HG02943 (cell line): ENCODE measurements around the gene ASTN2.

ENCODE experiments used
- ATAC-seq: cut with Tn5 transposase; IDR thresholded peaks from one replicate; pipeline ENCODE4 v1.9.1; 2021; ENCODE audit warnings: mild to moderate bottlenecking, low read depth, moderate library complexity; ENCODE audit not compliant: unreplicated experiment

Gene ASTN2

GRCh38 chr9:117414220-117414905, 494 bp downstream of the ASTN2 start:
- ATAC-seq = no peak

GRCh38 chr9:117413346-117414219, 1.3 kb downstream of the ASTN2 start:
- no peak for ATAC-seq

- ATAC-seq = no peak
These were observed 2.0 kb downstream of the ASTN2 start for GRCh38 chr9:117412841-117413240.

- ATAC-seq = no peak
These were observed 2.7 kb downstream of the ASTN2 start for GRCh38 chr9:117412006-117412715.

DNA sequence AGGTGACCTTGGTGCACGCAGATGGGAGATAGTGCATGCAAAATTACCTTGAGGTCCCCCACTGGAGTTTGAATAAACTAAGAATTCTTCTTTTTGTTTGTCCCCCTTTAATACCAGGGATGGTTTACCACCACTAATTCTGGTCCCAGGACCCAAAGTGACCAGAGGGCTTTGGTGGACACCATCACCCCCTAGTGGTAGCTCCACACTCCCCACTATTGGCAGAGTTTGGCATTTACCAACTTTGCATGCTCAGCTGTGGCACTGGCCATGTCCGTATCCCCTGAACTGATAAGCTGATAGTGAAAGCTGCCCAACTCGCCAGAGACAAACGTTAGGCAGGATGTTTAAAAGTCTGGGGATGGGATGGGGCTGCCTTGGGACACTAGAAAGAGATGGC, 3.3 kb downstream of the ASTN2 start:
- no peak for ATAC-seq

- no peak for ATAC-seq
These were observed 5.5 kb downstream of the ASTN2 start for GRCh38 chr9:117409321-117409720.

- ATAC-seq = no peak
These were observed 7.3 kb downstream of the ASTN2 start for GRCh38 chr9:117407436-117408022.

DNA sequence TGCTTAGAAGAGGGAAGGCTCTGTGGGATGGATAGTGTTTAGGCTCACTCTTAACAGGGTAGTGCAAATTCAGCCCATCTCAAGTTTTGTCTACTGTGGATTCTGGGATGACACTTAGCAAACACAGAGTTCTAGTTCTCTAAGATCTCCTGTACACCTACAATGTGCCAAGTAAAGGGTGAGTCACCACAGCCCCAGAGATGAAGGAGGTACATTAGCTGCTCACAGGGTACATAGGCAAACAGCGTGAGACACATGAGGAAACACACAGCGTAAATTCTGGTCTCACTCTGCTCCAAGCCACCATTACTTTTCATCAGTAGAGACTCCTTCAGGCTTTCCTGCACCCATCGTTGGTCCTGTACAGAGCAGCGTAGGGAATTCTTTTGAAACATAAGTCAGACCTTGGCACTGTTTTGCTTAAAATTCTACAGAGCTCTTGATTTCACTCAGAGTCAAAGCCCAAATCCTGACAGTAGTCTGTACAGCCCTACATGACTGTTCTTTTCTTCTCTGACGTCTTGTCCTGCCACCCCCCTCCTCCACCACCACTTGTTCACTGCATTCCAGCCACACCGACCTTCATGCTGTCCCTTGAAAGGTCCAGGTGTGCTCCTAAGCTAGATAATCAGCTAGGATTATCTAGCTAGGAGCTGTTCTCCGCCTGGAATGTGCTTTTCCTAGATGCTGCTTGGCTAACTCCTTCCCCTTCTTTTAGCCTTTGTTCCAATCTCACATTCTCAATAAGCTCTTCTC, 8.7 kb downstream of the ASTN2 start:
- ATAC-seq = no peak

DNA sequence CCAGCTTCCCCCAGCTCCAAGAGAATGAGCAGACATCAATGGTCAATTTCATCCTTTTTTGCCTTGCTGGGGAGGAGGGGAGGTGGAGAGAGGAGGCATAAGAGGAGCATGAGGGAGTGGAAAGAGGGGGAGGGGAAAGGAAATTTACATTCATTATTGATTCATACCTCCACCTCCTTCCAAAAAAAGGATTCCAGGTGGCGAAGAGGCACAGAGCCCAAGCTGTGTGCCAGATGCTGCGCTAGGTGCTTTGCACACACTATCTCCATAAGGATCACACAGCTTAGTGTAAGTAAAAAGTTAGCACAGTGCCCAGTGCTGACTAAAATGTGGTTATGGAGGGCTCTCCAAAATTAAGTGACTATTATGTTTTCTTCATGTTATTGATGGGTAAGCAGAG, 11.0 kb downstream of the ASTN2 start:
- ATAC-seq = no peak

GRCh38 chr9:117403403-117403811, 11.4 kb downstream of the ASTN2 start:
- ATAC-seq = no peak

- ATAC-seq = no peak
These were observed 14.7 kb downstream of the ASTN2 start for GRCh38 chr9:117400171-117400570.

DNA sequence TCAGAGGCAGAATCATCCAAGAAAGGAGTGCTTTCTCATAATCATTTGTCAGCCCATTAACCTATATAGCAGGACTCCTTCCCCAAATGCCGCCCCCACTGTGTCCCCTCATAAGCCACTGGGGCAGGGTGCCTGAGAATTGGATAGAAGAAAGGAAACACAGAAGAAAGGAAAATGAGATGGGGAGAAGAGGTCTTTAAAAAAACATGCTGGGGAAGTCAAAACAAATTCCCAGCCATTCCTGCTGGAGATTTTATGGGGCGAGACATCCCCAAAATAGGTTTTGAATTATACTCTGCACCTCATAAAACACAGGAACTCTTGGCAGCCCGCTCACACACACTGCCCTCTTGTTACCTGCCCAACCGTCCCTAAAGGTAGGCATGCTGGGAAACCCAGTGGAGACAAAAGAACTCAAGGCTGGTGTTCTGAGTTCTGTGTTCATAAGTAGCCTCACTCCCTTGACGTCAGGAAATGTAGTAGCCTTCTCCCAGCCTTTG, 19.7 kb downstream of the ASTN2 start:
- no peak for ATAC-seq

GRCh38 chr9:117394655-117395054, 20.2 kb downstream of the ASTN2 start:
- ATAC-seq = no peak

DNA sequence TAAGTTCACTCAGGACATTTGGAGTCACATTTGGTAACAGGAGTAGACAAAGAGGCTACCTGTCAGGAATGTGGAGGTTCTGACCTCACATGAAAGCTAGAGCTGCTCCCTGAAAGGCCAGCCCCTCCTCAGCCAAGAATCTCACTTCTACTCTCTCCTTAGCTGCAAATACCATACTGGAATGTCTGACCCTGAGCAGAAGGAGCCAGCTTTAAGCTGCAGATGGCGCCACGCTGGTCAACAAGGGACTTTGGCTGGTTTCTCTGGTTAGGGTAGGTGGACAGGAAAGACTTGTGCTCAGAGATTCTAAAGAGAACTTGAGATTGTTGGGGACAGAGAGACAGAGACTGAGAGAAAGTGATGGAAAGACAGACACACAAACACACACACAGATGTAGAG, 21.9 kb downstream of the ASTN2 start:
- no peak for ATAC-seq

DNA sequence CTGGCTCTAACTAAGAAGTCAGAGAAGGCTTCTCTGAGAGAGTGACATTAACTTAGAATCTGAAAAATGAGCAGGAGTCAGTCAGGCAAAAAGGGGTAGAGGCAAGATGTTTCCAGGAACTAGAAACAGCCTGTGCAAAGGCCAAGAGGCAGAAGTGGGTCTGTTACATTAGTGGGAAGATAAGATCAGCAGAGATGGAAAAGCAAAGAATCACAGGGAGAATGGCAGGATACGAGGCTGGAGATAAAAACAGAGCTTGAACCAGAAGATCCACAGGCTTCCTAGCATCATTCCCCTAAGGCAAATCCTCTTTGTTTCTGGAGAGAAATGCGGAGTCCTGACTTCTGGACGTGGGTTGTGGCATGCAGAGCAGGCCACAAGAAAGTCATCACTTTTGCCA, 27.4 kb downstream of the ASTN2 start:
- ATAC-seq = no peak

DNA sequence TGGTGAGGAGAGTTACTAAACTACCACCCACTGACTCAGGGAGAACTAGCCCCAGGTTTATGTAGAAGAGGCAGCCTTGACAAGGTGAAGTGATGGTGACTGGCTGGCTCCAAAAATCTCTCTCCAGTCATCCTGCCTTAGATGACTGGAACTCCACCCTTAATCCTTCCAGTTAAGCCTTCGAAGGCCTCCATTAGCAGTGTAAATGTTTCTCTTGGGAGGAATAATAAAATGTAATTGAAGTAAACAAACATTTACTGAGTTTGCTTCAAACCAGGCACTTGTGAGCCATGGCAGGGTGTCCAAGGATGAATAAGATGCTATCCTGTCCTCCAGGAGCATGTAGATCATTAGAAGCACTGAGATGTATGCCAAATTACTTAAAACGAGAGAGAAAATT, 35.5 kb downstream of the ASTN2 start:
- ATAC-seq = no peak

- no peak for ATAC-seq
These were observed 37.8 kb downstream of the ASTN2 start for GRCh38 chr9:117377046-117377445.

- no peak for ATAC-seq
These were observed 38.9 kb downstream of the ASTN2 start for GRCh38 chr9:117375956-117376355.

- ATAC-seq = no peak
These were observed 40.7 kb downstream of the ASTN2 start for GRCh38 chr9:117374076-117374725.
